Neural cell (in vitro differentiated cells): Measurements from ENCODE around the gene SCTR. TPM values are rescaled to one million over a fixed set of nuclear protein-coding genes. Genes with fewer than 3 reads are reported as not detected.

Source experiments
- H2AFZ ChIP-seq: fragments of 200-600, 300-800 bp; sonication (generic), shearing (Covaris generic); 2 replicates; pipeline ENCODE4 v1.6.0; 2014; ENCODE audit warnings: low read depth, mild to moderate bottlenecking, antibody characterized with exemption, low read length, moderate library complexity
- H3F3A ChIP-seq: fragments of 200-600 bp; shearing (Covaris generic); 2 replicates; pipeline ENCODE4 v1.6.1; 2016; ENCODE audit warnings: mild to moderate bottlenecking, moderate library complexity, mixed read lengths, antibody characterized with exemption, low read length; ENCODE audit not compliant: insufficient read depth, poor library complexity, severe bottlenecking
- H3K27ac ChIP-seq: fragments of 200-600, 300-800 bp; sonication (generic), shearing (Covaris generic); 2 replicates; pipeline ENCODE4 v1.5.1; 2014; ENCODE audit warnings: mild to moderate bottlenecking, low read length, moderate library complexity
- H3K27me3 ChIP-seq: fragments of 300-800, 200-600 bp; sonication (generic), shearing (Covaris generic); 2 replicates; pipeline ENCODE4 v1.6.0; 2014; ENCODE audit warnings: mild to moderate bottlenecking, low read depth, low read length, moderate library complexity; ENCODE audit not compliant: insufficient read depth
- H3K36me3 ChIP-seq: fragments of 300-800, 200-600 bp; sonication (generic), shearing (Covaris generic); 2 replicates; pipeline ENCODE4 v1.5.1; 2014; ENCODE audit warnings: mild to moderate bottlenecking, antibody characterized with exemption, low read length, moderate library complexity; ENCODE audit not compliant: insufficient read depth
- H3K4me2 ChIP-seq: fragments of 300-800, 200-600 bp; sonication (generic), shearing (Covaris generic); 2 replicates; pipeline ENCODE4 v1.6.0; 2014; ENCODE audit warnings: mild to moderate bottlenecking, low read length
- H3K4me3 ChIP-seq: fragments of 300-800, 200-600 bp; sonication (generic), shearing (Covaris generic); 2 replicates; pipeline ENCODE4 v1.5.1; 2014; ENCODE audit warnings: mild to moderate bottlenecking, low read length, moderate library complexity
- H3K79me2 ChIP-seq: fragments of 200-600 bp; shearing (Covaris generic); replicated peaks from 2 replicates; pipeline ENCODE4 v1.6.0; 2014; ENCODE audit warnings: mild to moderate bottlenecking, low read length, moderate library complexity; ENCODE audit not compliant: insufficient read depth
- H3K9ac ChIP-seq: fragments of 300-800, 200-600 bp; sonication (generic), shearing (Covaris generic); 2 replicates; pipeline ENCODE4 v1.6.1; 2016; ENCODE audit warnings: mild to moderate bottlenecking, low read length, mixed read lengths
- H3K9me2 ChIP-seq: fragments of 200-600 bp; shearing (Covaris generic); 2 replicates; pipeline ENCODE4 v1.6.1; 2016; ENCODE audit warnings: mild to moderate bottlenecking, low read length, mixed read lengths; ENCODE audit not compliant: insufficient read depth
- H3K9me3 ChIP-seq: fragments of 200-600, 300-800 bp; sonication (generic), shearing (Covaris generic); 2 replicates; pipeline ENCODE4 v1.6.1; 2016; ENCODE audit warnings: mild to moderate bottlenecking, mixed run types, low read length, moderate library complexity, mixed read lengths
- H4K20me1 ChIP-seq: fragments of 200-600 bp; shearing (Covaris generic); 2 replicates; pipeline ENCODE4 v1.6.1; 2016; ENCODE audit warnings: mild to moderate bottlenecking, mixed run types; ENCODE audit not compliant: insufficient read depth
- CTCF ChIP-seq: fragments of 450-650 bp; IDR thresholded peaks from 2 replicates; pipeline ENCODE4 v1.5.1; 2014; ENCODE audit warnings: antibody characterized with exemption, mild to moderate bottlenecking, moderate library complexity; ENCODE audit not compliant: poor library complexity, severe bottlenecking
- EP300 ChIP-seq: fragments of 450-650 bp; conservative IDR thresholded peaks from 2 replicates; pipeline ENCODE4 v1.6.1; 2014; ENCODE audit warnings: antibody characterized with exemption, mild to moderate bottlenecking, moderate library complexity; ENCODE audit not compliant: poor library complexity, severe bottlenecking
- EZH2 ChIP-seq: fragments of 200-600, 300-800 bp; shearing (Covaris generic), sonication (generic); IDR thresholded peaks from 2 replicates; pipeline ENCODE4 v1.6.1; 2014; ENCODE audit warnings: antibody characterized with exemption, low read length, borderline replicate concordance, mild to moderate bottlenecking; ENCODE audit not compliant: insufficient read depth, poor library complexity, severe bottlenecking
- MXI1 ChIP-seq: fragments of 450-650 bp; conservative IDR thresholded peaks from 2 replicates; pipeline ENCODE4 v1.6.1; 2014; ENCODE audit warnings: antibody characterized with exemption, mild to moderate bottlenecking; ENCODE audit not compliant: poor library complexity, severe bottlenecking
- POLR2AphosphoS5 ChIP-seq: IDR thresholded peaks from 2 replicates; pipeline ENCODE4 v1.6.1; 2012
- RAD21 ChIP-seq: fragments of 450-650 bp; conservative IDR thresholded peaks from 2 replicates; pipeline ENCODE4 v1.6.1; 2014; ENCODE audit warnings: antibody characterized with exemption, mild to moderate bottlenecking, moderate library complexity
- REST ChIP-seq: IDR thresholded peaks from 2 replicates; pipeline ENCODE4 v1.6.1; 2012; ENCODE audit warnings: borderline replicate concordance
- SMC3 ChIP-seq: fragments of 450-650 bp; conservative IDR thresholded peaks from 2 replicates; pipeline ENCODE4 v1.6.1; 2014; ENCODE audit warnings: antibody characterized with exemption, mild to moderate bottlenecking, moderate library complexity; ENCODE audit not compliant: poor library complexity
- TAF1 ChIP-seq: IDR thresholded peaks from 2 replicates; pipeline ENCODE4 v1.6.1; 2012; ENCODE audit warnings: low read depth
- polyA plus RNA-seq: library from polyadenylated mRNA; depleted of rRNA; stranded (reverse); fragments of >200 nt; gene quantifications from 2 replicates; pipeline ENCODE4 v1.2.3, GENCODE V29; 2014

Gene SCTR
- polyA plus RNA-seq, 1 donor from 2014 or later: 0.12 TPM

GRCh38 chr2:119432851-119433522, 91.3 kb downstream of the SCTR start:
- H3K36me3 ChIP-seq: no peaks in the 10 kb centered on the region
- no peaks in the 10 kb centered on the region for H3K79me2 ChIP-seq
- H3K27ac ChIP-seq: no peak overlapping the region
- no peak overlapping the region for H3K4me3 ChIP-seq
- H3K4me2 ChIP-seq: no peak overlapping the region
- no peaks in the 10 kb centered on the region for H3K9me2 ChIP-seq
- no peak overlapping the region for H2AFZ ChIP-seq
- H3K27me3 ChIP-seq: peaks cover 34% of the 10 kb centered on the region
- H3K9ac ChIP-seq: no peak overlapping the region
- TF ChIP-seq SMC3: no peak
- no peak for TF ChIP-seq CTCF
- no peak for TF ChIP-seq EP300
- TF ChIP-seq TAF1: no peak
- no peak for TF ChIP-seq MXI1
- no peak for TF ChIP-seq EZH2
- no peak for TF ChIP-seq POLR2AphosphoS5
- TF ChIP-seq RAD21: no peak
- TF ChIP-seq REST: no peak
- H3F3A ChIP-seq: no peaks in the 10 kb centered on the region
- no peaks in the 10 kb centered on the region for H4K20me1 ChIP-seq
- no peaks in the 10 kb centered on the region for H3K9me3 ChIP-seq

GRCh38 chr2:119431976-119432850, 92.1 kb downstream of the SCTR start:
- Histone ChIP-seq H2AFZ (no peak overlapping the region), H3K27ac (no peak overlapping the region), H3K79me2 (no peaks in the 10 kb centered on the region), H4K20me1 (no peaks in the 10 kb centered on the region), H3K9me3 (no peaks in the 10 kb centered on the region), H3K36me3 (no peaks in the 10 kb centered on the region), H3K4me2 (no peak overlapping the region), H3K9me2 (no peaks in the 10 kb centered on the region), H3K27me3 (peaks cover 34% of the 10 kb centered on the region), H3K9ac (no peak overlapping the region), H3K4me3 (peak overlapping the region; percentile 59), H3F3A (no peaks in the 10 kb centered on the region)
- no peak for TF ChIP-seq TAF1
